Measurements from ENCODE around the gene SLC9A6. TPM values are rescaled to one million over a fixed set of nuclear protein-coding genes. Genes with fewer than 3 reads are reported as not detected.

The SLC9A6 gene
- total and polyA plus RNA-seq, 9 of the 15 experiments (the other 6 are each of a cell fraction or from before 2014, with no cell fraction given), result 3.7 to 13.9 (median 9.9) TPM

DNA sequence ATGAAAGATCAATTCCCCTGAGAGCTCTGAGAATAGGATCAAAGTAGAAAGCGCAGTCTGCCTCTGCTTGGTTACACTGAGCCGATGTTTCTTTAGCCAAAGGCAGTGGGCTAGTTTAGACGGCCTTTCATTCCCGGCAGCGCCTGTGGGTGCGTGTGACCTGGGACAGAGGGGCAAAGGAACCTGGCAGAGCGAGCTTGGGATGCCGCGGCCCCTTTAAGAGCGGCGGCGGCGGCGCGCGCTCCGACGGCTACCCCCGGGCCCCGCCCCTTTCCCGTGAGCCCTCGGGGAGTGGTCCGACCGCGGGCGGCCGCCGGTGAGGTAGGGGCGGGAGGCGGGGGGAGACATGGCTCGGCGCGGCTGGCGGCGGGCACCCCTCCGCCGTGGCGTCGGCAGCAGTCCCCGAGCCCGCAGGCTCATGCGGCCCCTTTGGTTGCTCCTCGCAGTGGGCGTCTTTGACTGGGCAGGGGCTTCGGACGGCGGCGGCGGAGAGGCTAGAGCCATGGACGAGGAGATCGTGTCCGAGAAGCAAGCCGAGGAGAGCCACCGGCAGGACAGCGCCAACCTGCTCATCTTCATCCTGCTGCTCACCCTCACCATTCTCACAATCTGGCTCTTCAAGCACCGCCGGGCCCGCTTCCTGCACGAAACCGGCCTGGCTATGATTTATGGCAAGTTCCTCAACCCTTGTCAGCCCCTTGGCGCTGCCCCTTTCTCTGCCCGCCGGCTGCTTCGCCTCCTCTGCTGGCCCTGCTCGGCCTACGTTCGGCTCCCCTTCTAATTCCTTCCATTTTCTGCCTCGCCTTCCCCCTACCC, at the start of gene SLC9A6 (continued):
- TF ChIP-seq MAFK (IDR thresholded peaks at IDR 0.05; ENCODE audit: low read length), result no peak
- no peak for TF ChIP-seq CBFB (CRISPR knock-in tag; IDR thresholded peaks at IDR 0.05)
- TF ChIP-seq CXXC5 (CRISPR knock-in tag; IDR thresholded peaks at IDR 0.05), result peak; percentile 71
- no peak for TF ChIP-seq CAMTA2 (CRISPR knock-in tag; conservative IDR thresholded peaks at IDR 0.05)
- TF ChIP-seq SMARCE1 (IDR thresholded peaks at IDR 0.05), result no peak
- TF ChIP-seq MAZ (CRISPR knock-in tag; conservative IDR thresholded peaks at IDR 0.05 in 1 of 2, IDR thresholded peaks at IDR 0.05 in 1 of 2), result 0 out of 4 replicates have a peak, but pooled peaks of 1 of the 2 experiments have one; percentile 31
- TF ChIP-seq STAT5A (IDR thresholded peaks at IDR 0.05; ENCODE audit: borderline replicate concordance, low read length), result no peak
- TF ChIP-seq, protein P1, sequence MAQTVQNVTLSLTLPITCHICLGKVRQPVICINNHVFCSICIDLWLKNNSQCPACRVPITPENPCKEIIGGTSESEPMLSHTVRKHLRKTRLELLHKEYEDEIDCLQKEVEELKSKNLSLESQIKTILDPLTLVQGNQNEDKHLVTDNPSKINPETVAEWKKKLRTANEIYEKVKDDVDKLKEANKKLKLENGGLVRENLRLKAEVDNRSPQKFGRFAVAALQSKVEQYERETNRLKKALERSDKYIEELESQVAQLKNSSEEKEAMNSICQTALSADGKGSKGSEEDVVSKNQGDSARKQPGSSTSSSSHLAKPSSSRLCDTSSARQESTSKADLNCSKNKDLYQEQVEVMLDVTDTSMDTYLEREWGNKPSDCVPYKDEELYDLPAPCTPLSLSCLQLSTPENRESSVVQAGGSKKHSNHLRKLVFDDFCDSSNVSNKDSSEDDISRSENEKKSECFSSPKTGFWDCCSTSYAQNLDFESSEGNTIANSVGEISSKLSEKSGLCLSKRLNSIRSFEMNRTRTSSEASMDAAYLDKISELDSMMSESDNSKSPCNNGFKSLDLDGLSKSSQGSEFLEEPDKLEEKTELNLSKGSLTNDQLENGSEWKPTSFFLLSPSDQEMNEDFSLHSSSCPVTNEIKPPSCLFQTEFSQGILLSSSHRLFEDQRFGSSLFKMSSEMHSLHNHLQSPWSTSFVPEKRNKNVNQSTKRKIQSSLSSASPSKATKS (CRISPR knock-in tag; IDR thresholded peaks at IDR 0.05), result no peak
- no peak for TF ChIP-seq NCOA2 (IDR thresholded peaks at IDR 0.05; ENCODE audit: partially characterized antibody in 2 of 2)
- TF ChIP-seq ZNF408 (CRISPR knock-in tag; IDR thresholded peaks at IDR 0.05; ENCODE audit: low read depth), result no peak
- TF ChIP-seq DLX4 (CRISPR knock-in tag; IDR thresholded peaks at IDR 0.05), result no peak
- no peak for TF ChIP-seq RBBP5 (IDR thresholded peaks at IDR 0.05; ENCODE audit: borderline replicate concordance, insufficient read depth, low read length, poor library complexity, severe bottlenecking)
- TF ChIP-seq KDM5B (IDR thresholded peaks at IDR 0.05; ENCODE audit: insufficient replicate concordance, low read depth, low read length), result no peak
- TF ChIP-seq DACH1 (IDR thresholded peaks at IDR 0.05; ENCODE audit: partially characterized antibody), result no peak
- no peak for TF ChIP-seq NCOA4 (IDR thresholded peaks at IDR 0.05; ENCODE audit: partially characterized antibody)
- no peak for TF ChIP-seq CHD1 (IDR thresholded peaks at IDR 0.05; ENCODE audit: low read length)
- no peak for TF ChIP-seq ZBTB8A (IDR thresholded peaks at IDR 0.05; ENCODE audit: partially characterized antibody)
- TF ChIP-seq CBX2 (IDR thresholded peaks at IDR 0.05; ENCODE audit: insufficient read depth, low read length, poor library complexity, severe bottlenecking), result no peak
- peak; percentile 48 for TF ChIP-seq SAP30 (IDR thresholded peaks at IDR 0.05; ENCODE audit: borderline replicate concordance, insufficient read depth, low read depth, low read length, poor library complexity, severe bottlenecking)
- no peak for TF ChIP-seq ZBTB12 (CRISPR knock-in tag; IDR thresholded peaks at IDR 0.05)
- TF ChIP-seq, protein P2, sequence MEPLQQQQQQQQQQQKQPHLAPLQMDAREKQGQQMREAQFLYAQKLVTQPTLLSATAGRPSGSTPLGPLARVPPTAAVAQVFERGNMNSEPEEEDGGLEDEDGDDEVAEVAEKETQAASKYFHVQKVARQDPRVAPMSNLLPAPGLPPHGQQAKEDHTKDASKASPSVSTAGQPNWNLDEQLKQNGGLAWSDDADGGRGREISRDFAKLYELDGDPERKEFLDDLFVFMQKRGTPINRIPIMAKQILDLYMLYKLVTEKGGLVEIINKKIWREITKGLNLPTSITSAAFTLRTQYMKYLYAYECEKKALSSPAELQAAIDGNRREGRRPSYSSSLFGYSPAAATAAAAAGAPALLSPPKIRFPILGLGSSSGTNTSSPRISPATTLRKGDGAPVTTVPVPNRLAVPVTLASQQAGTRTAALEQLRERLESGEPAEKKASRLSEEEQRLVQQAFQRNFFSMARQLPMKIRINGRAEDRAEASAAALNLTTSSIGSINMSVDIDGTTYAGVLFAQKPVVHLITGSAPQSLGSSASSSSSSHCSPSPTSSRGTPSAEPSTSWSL (CRISPR knock-in tag; IDR thresholded peaks at IDR 0.05; ENCODE audit: borderline replicate concordance), result no peak
- TF ChIP-seq ERF (CRISPR knock-in tag; IDR thresholded peaks at IDR 0.05), result no peak

Measured in K562 (cell line).